HFF-Myc (cell line): ENCODE measurements around the gene DOCK9.

ENCODE experiments used
- DNase-seq: peaks from one replicate; pipeline ENCODE4 v3.0.0-alpha.2; 2011; ENCODE audit warnings: low read depth; ENCODE audit errors: extremely low read depth
- H3K4me3 ChIP-seq: replicated peaks from 2 replicates; pipeline ENCODE4 v1.5.1; 2011; ENCODE audit warnings: low read depth, mild to moderate bottlenecking, control low read depth, low read length
- CTCF ChIP-seq: IDR thresholded peaks from 2 replicates; pipeline ENCODE4 v1.5.1; 2012; ENCODE audit warnings: mild to moderate bottlenecking, low read depth, low read length, control low read depth; ENCODE audit errors: missing control alignments

DOCK9 gene

GRCh38 chr13:98985591-98985990, 7.7 kb upstream of the DOCK9 start:
- no peak for TF ChIP-seq CTCF
- no peak overlapping the region for H3K4me3 ChIP-seq
- DNase-seq = no peak

- no peak for DNase-seq
- H3K4me3 ChIP-seq = no peak overlapping the region
- no peak for TF ChIP-seq CTCF
These were observed 7.1 kb upstream of the DOCK9 start for GRCh38 chr13:98984983-98985382.

GRCh38 chr13:98984118-98984517, 6.3 kb upstream of the DOCK9 start:
- no peak for DNase-seq
- H3K4me3 ChIP-seq = no peak overlapping the region
- no peak for TF ChIP-seq CTCF

GRCh38 chr13:98983182-98983581, 5.3 kb upstream of the DOCK9 start:
- H3K4me3 ChIP-seq = no peak overlapping the region
- DNase-seq = no peak
- TF ChIP-seq CTCF = no peak

GRCh38 chr13:98981369-98982080, 3.7 kb upstream of the DOCK9 start:
- no peak for TF ChIP-seq CTCF
- H3K4me3 ChIP-seq = no peak overlapping the region
- no peak for DNase-seq

- no peak for TF ChIP-seq CTCF
- no peak for DNase-seq
- H3K4me3 ChIP-seq = no peak overlapping the region
These were observed 1.3 kb upstream of the DOCK9 start for GRCh38 chr13:98979012-98979660.

GRCh38 chr13:98978280-98978679, 416 bp upstream of the DOCK9 start:
- peak; percentile 69 for DNase-seq
- peak overlapping the region; percentile 48 for H3K4me3 ChIP-seq
- no peak for TF ChIP-seq CTCF
